ENCODE measurements around the gene LASP1.
"Not testable (repeated sequence)": the region's sequence is repeated elsewhere in the genome, so short reads cannot be mapped to it uniquely, and the experiment has no call there.

Gene LASP1, protein sequence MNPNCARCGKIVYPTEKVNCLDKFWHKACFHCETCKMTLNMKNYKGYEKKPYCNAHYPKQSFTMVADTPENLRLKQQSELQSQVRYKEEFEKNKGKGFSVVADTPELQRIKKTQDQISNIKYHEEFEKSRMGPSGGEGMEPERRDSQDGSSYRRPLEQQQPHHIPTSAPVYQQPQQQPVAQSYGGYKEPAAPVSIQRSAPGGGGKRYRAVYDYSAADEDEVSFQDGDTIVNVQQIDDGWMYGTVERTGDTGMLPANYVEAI

GRCh38 chr17:38869526-38870258 lies at the start of gene LASP1:
Gene LASP1, plus strand, starts transcription at chr17:38870058. Its CDS starts 132 bp downstream, at chr17:38870190.
- peak in 13 of 14 donors; percentile 71 to 91 (median 81) for DNase-seq

DNA sequence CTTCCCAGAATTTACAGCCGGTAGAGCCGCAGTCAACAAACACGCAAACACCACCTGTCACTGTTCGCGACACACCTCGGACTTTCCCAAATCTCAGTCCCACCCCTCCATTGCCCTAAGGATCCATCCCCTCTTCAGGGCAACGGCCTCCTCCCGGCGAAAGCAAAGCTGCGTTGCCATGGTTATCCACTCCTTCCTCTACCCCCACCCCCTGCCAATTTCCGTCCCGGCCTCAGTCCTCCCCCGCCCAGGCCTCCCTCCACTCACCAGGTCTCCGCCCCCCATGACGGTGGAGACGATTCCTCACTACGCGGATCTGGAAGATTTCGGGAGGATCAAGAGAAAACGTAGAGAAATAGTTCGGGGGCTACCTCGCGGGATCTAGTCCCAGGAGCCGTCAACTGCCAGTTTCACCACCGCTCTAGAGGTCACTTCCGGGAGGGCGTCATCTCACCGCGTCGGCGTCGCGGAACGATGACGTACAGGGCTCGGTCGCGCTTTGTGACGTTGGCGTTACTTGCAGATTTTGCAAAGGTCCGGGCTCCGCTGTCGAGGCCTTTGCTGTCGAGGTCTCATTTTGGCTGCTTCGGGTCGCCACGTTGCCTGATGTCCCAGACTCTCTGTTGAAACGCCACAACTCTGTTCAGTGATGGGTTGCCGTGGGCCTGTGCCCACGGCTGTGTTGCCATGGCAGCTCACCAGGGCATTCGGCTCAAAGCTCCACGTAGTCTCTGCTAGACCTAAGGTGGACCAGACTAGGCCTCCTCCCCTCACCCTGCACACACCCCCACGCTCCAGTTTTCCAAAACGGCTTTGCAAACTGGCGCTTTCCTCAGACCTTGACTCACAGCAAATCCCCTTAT lies 44.7 kb upstream of the LASP1 start, which contains the start of gene CWC25:
TSS of gene CWC25 (minus strand) at position 423 of the 863 bp plus-strand sequence. CDS start at position 285, 138 bp downstream.
- peak; percentile 86 to 98 (median 94) for DNase-seq

GRCh38 chr17:38825762-38826247 lies 44.1 kb upstream of the LASP1 start:
- DNase-seq, result no peak

DNA sequence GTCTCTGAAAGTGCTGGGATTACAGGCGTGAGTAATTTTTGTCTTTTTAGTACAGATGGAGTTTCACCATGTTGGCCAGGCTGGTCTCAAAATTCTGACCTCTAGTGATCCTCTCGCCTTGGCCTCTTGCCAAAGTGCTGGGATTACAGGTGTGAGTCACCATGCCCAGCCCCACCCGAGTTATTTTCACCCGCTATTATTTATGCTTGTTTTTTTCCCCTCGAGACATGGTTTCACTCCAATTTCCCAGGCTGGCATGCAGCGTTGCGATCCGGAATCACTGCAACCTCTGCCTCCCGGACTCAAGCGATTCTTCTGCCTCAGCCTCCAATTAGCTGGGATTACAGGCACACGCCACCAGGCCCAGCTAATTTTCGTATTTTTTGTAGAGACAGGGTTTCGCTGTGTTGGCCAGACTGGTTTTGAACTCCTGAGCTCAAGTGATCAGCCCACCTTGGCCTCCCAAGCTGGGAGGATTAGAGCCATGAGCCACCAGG lies 25.5 kb upstream of the LASP1 start:
- DNase-seq, result no peak

DNA sequence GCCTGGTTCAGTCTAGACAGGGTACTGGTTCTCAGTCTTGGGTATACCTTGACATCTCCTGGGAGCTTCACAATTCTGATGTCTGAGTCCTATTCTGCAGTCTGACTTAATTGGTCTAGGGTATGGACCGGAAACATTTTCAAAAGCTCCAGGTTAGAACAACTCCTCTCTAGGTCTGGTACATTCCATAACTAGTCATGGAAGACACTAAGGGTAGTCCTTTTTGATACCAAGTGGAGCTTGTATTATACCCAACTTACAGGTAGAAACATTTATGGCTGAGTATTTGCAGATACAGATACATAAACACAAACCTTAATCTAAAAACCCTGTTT lies 21.3 kb upstream of the LASP1 start:
- no peak for DNase-seq

- no peak for DNase-seq
Observed at GRCh38 chr17:38848939-38849605, 20.8 kb upstream of the LASP1 start.

GRCh38 chr17:38850374-38850773 lies 19.5 kb upstream of the LASP1 start:
- no peak for DNase-seq

DNA sequence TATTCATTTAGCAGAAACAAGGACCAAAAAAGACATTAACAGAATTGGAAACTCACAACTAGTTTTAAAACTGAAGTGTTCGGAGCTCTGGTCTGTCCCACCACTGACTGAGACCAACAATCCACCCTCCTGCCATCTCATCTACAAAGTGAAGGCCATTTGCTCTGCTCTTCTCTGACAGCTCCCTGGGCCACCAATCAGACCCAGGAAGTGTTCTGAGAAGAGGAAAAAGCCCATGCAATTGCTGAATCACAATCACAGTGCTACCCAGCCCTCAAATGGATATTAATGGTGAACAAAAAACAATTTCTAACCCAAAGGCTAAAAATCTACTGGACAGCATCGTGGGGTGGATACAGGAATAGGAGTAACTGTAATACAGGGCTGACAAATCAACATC lies 18.4 kb upstream of the LASP1 start:
- no peak for DNase-seq

DNA sequence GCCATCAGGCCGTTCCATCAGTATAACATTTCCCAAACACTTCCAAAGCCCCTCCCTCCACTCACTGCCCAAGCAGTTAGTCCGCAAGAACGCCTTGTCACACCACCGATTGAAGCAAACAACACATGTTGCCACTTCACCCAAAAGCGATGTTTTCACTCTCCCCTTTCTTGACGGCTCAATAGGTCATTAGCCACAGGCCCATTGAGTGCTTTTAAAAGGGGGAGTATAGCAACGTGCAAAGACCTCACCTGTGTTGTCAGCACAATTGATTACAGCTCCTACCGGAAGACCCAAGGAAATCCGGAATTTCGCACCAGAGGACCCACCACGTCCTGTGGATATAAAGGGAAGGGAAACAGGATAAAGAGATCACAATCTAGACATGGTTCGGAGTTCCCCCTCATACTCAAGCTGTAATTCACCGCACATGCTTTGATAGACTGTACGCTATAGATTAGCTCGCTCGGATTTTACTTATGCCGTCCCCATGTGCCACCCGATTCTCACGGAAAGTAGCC lies 17.0 kb upstream of the LASP1 start:
- no peak for DNase-seq

- DNase-seq, result peak; percentile 45 to 93 (median 88)
Observed at GRCh38 chr17:38853292-38854219, 16.3 kb upstream of the LASP1 start, which contains the start of gene RPL23. Gene RPL23, minus strand, starts transcription at chr17:38853721. Its CDS starts 11 bp downstream, at chr17:38853710.

- DNase-seq, result not testable (repeated sequence)
Observed at GRCh38 chr17:38855101-38855714, 14.7 kb upstream of the LASP1 start.

DNA sequence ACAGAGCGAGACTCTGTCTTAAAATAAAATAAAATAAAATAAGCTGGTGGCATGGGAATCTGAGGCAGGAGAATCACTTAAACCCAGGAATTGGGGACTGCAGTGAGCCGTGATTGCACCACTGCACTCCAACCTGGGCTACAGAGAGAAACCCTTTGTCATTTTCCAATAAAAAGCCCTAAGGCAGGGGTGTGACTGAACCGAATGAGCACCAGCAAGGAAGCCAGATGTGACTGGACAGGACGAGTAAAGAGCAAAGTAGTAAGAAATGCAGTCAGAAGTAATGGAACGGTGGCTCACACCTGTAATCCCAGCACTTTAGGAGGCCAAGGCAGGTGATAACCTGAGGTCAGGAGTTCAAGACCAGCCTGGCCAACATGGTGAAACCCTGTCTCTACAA lies 12.6 kb upstream of the LASP1 start:
- no peak for DNase-seq

DNA sequence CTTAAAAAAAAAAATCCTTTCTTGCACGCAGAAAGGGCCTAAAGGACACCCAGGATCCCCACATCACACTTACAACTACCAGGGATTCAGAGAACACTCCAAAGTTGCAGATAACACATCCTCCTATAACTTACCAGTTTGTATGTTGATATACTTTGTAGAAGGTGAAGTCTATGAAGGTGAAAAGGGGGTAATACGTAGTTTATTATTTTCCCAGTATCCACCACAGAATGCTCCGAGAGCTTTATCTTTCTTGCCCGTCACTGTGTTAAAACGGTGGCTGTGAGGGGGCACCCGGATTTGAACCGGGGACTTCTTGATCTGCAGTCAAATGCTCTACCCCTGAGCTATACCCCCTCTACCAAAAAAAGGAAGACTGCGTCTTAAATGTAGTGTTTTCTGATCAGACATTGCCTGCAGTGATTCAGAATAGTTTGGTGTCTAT lies 8.4 kb upstream of the LASP1 start:
- DNase-seq, result peak in 1 of 14 donors; percentile 55

DNA sequence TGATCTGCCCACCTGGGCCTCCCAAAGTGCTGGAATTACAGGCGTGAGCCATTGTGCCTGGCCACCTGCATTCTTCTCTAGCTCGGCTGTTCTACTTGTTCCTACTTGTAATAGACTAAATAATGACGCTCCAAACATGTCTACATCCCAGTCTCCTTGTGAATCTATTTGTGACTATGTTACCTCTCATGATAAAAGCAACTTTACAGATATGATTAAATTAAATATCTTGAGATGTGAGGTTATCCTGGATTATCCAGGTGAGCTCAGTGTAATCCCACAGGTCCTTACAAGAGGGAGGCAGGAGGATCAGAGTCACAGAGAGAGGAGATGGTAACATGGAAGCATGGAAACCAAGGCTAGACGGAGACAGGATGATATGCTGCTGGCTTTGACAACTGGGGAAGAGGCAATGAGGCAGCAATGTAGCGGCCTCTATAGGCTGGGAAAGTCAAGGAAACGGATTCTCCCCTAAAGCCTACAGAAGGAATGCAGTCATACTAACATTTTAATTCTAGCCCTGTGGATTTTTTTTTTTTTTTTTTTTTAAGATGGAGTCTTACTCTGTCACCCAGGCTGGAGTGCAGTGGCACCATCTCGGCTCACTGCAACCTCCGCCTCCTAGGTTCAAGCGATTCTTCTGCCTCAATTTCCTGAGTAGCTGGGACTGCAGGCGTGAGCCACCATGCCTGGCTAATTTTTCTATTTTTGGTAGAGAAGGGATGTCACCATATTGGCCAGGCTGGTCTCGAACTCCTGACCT lies 5.0 kb upstream of the LASP1 start:
- DNase-seq, result no peak

DNA sequence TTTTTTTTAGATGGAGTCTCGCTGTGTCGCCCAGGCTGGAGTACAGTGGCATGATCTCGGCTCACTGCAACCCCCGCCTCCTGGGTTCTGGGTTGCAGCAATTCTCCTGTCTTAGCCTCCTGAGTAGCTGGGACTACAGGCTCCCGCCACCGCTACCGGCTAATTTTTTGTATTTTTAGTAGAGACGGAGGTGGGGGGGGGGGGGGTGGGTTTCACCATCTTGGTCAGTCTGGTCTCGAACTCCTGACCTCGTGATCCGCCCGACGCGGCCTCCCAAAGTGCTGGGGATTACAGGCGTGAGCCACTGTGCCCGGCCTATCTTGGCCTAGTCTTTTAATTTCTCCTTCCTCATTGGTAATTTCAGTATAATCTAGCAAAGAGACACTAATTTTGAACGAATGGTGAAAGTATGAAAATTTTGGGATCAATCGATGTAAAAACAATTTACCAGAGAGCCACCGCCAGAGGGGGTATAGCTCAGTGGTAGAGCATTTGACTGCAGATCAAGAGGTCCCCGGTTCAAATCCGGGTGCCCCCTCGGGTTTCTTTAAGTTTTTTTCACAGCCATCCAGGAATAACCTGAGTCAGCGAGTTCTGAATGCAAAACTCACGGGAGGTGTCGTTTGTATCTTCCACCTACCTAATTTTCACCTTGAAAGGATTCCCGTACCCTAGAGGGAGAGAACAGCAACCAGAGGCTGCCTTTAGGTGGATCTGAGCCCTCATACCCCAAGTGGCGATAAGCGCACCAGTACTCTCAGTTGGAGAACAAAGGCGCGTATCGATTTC lies 2.5 kb upstream of the LASP1 start:
- DNase-seq, result peak in 9 of 14 donors; percentile 18 to 82 (median 45)

DNA sequence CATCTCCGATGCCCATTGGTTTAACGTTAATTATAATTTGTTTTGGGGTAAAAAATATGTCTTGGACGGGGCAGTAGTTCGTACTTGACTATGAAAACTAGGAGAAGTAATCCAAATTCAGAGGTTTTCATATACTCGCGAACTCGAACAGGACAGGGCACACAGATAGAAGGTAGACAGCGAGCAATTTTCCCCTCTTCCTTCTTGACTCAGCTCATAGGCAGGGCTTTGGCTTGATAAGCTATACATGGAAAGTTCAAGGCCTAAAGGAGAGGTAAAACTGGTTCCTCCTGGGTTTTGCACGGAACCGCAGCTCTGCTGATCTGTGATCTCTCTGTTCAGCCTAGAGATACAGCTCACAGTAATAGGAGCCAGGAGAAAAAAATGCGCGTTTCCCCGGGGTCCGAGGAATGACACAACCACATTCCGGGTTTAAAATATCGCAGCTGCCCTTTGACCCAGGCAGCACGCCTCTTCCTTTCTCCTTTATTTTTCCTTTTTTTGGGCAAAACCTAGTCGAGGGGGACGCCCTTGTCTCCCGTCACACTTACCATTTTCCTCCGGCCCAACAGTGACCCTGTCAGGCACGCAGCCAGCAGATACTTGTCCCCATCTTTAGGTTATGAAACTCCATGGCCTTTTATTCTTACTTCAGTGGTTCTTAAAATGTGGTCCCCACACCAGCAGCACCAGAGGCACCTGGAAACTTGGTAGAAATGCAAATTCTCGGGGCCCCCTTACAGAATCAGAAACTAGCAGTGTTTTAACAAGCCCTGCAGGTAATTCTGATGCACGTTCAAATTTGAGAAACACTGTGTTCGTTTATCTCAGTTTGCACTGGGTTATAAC lies 1.7 kb upstream of the LASP1 start:
- peak in 4 of 14 donors; percentile 46 to 72 (median 58) for DNase-seq
